HepG2 (cell line): ENCODE data around the gene NBPF1. TPM values are rescaled to one million over a fixed set of nuclear protein-coding genes. Genes with fewer than 3 reads are reported as not detected.

Experiments used
- HHEX ChIP-seq: IDR thresholded peaks from 2 replicates; pipeline ENCODE4 v1.6.1; 2016; ENCODE audit warnings: control low read depth
- HNRNPK ChIP-seq: fragments of 200-400 bp; formaldehyde crosslinking; IDR thresholded peaks from 2 replicates; pipeline ENCODE4 v1.6.1; 2018; ENCODE audit warnings: low read length, low read depth, moderate library complexity, mild to moderate bottlenecking; ENCODE audit not compliant: poor library complexity, severe bottlenecking
- JUN ChIP-seq: sonication (generic); formaldehyde crosslinking; IDR thresholded peaks from 2 replicates; pipeline ENCODE4 v1.4.0; 2020; ENCODE audit warnings: mild to moderate bottlenecking, missing genetic modification reagents
- PBX3 ChIP-seq: sonication (generic); formaldehyde crosslinking; IDR thresholded peaks from 2 replicates; pipeline ENCODE4 v1.8.1; 2023; ENCODE audit warnings: missing genetic modification reagents, inconsistent platforms, borderline replicate concordance
- PHF21A ChIP-seq: sonication (generic); formaldehyde crosslinking; IDR thresholded peaks from 2 replicates; pipeline ENCODE4 v1.5.0; 2020; ENCODE audit warnings: mild to moderate bottlenecking, missing genetic modification reagents
- PRDM10 ChIP-seq: sonication (generic); formaldehyde crosslinking; IDR thresholded peaks from 2 replicates; pipeline ENCODE4 v1.4.0; 2020; ENCODE audit warnings: low read depth, missing genetic modification reagents
- SCMH1 ChIP-seq: sonication (generic); formaldehyde crosslinking; IDR thresholded peaks from 2 replicates; pipeline ENCODE4 v1.9.0; 2021; ENCODE audit warnings: missing genetic modification reagents, mild to moderate bottlenecking, borderline replicate concordance
- SMC3 ChIP-seq: IDR thresholded peaks from 2 replicates; pipeline ENCODE4 v1.6.1; 2011; ENCODE audit warnings: low read length, improper control_type of control experiment
- TEAD3 ChIP-seq: optimal IDR thresholded peaks from 2 replicates; pipeline ENCODE3; 2016; ENCODE audit warnings: borderline replicate concordance
- XRCC5 ChIP-seq: fragments of 200-400 bp; formaldehyde crosslinking; optimal IDR thresholded peaks from 2 replicates; pipeline ENCODE3; 2017; ENCODE audit warnings: mild to moderate bottlenecking, low read length
- ZFP36L1 ChIP-seq: sonication (generic); formaldehyde crosslinking; IDR thresholded peaks from 2 replicates; pipeline ENCODE4 v1.8.0; 2022; ENCODE audit warnings: mild to moderate bottlenecking, missing genetic modification reagents, moderate library complexity
- ZNF234 ChIP-seq: sonication (generic); formaldehyde crosslinking; conservative IDR thresholded peaks from 2 replicates; pipeline ENCODE4 v1.5.1; 2020; ENCODE audit warnings: mild to moderate bottlenecking, missing genetic modification reagents
- ZNF468 ChIP-seq: sonication (generic); formaldehyde crosslinking; IDR thresholded peaks from 2 replicates; pipeline ENCODE4 v1.8.0; 2022; ENCODE audit warnings: mild to moderate bottlenecking, moderate library complexity, missing genetic modification reagents
- ZNF766 ChIP-seq: sonication (generic); formaldehyde crosslinking; IDR thresholded peaks from 2 replicates; pipeline ENCODE4 v1.5.0; 2020; ENCODE audit warnings: missing genetic modification reagents, borderline replicate concordance
- ZNF775 ChIP-seq: sonication (generic); formaldehyde crosslinking; IDR thresholded peaks from 2 replicates; pipeline ENCODE4 v1.4.0; 2020; ENCODE audit warnings: missing genetic modification reagents, mild to moderate bottlenecking, moderate library complexity, borderline replicate concordance
- ZNF776 ChIP-seq: sonication (generic); formaldehyde crosslinking; IDR thresholded peaks from 2 replicates; pipeline ENCODE4 v1.4.0; 2020; ENCODE audit warnings: mild to moderate bottlenecking, missing genetic modification reagents
- ZNF878 ChIP-seq: sonication (generic); formaldehyde crosslinking; IDR thresholded peaks from 2 replicates; pipeline ENCODE4 v1.8.1; 2023; ENCODE audit warnings: mild to moderate bottlenecking, missing genetic modification reagents, moderate library complexity
- polyA plus RNA-seq, 8 experiments: library from polyadenylated mRNA; depleted of rRNA in 3 of 8; stranded (reverse) in 7 of 8; unstranded in 1 of 8; fragments of >200 nt; fragmentation: Illumina TruSeq in 4 of 8; extraction: Trizol in 4 of 8; gene quantifications; 2 replicates each; pipeline versions ENCODE4 v1.2.1 to v1.2.3, GENCODE V29; 2011 to 2016; ENCODE audit warnings: low read depth in 4 of 8, missing spikeins in 1 of 8, mixed read lengths in 1 of 8; ENCODE audit not compliant: insufficient read depth in 1 of 8
- total RNA-seq, 5 experiments: library from RNA; depleted of rRNA; stranded (reverse); fragments of >200 nt; fragmentation: Illumina TruSeq; extraction: Trizol; gene quantifications; 2 replicates each; pipeline ENCODE4 v1.2.3, GENCODE V29; 2016; ENCODE audit warnings: low read depth in 1 of 5
- TF ChIP-seq, protein P1 (sequence below): sonication (generic); formaldehyde crosslinking; IDR thresholded peaks from 2 replicates; pipeline ENCODE4 v1.9.0; 2021; ENCODE audit warnings: missing genetic modification reagents, mild to moderate bottlenecking, borderline replicate concordance
- TF ChIP-seq, protein P2 (sequence below): sonication (generic); formaldehyde crosslinking; IDR thresholded peaks from 2 replicates; pipeline ENCODE4 v1.4.0; 2020; ENCODE audit warnings: missing genetic modification reagents
- TF ChIP-seq, protein P3 (sequence below), 2 experiments: sonication (generic) in 1 of 2; formaldehyde crosslinking in 1 of 2; IDR thresholded peaks; 2 replicates each; pipeline versions ENCODE4 v1.5.1 to v1.6.1; 2011 to 2020; ENCODE audit warnings: borderline replicate concordance in 1 of 2, low read depth in 1 of 2, low read length in 1 of 2, mild to moderate bottlenecking in 1 of 2, missing genetic modification reagents in 1 of 2, moderate library complexity in 1 of 2

Gene NBPF1
- total and polyA plus RNA-seq, 2 of the 13 experiments (the other 11 are each of a cell fraction or from before 2014, with no cell fraction given), result 30.3 to 35.6 TPM

DNA sequence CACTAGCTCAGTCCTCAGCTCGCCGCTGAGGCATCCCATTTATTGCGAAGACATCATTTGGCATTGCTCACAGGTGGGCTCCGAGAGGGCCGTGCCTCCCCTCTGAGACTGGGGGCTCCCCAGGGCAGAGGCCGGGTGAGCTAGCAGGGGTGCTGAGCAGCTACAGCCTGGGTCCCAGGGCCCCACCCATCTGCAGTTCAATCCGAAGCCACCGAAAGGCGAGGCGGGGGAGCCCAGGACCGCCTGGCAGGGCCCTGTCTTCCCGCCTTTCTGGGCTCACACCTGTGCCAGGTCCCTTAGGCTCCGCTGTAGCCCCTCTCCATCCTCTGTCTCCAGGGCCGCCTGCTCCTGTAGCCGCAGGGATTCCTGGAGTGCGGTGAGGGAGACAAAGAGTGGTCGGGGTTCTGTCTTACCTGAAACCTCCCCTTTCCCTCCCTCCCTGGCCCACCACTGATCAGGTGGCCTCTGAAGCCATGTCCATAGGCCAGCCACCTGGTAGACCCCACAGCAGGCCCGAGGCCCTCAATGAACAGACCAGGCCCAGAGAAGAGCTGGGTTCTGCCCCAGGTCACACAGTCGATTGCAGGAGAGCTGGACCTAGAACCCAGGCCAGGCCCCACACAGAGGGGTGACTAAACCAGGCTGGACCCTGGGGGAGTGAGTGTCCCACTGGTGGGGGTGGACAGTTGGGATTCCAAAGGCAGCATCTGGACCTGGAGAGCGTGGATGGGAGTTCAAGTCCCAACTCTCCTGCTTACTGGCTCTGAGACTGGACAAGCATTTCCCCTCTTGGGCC is 18.1 kb upstream of the NBPF1 start (continued):
- TF ChIP-seq PRDM10 (CRISPR knock-in tag), result no peak
- no peak for TF ChIP-seq ZNF468 (CRISPR knock-in tag)
- TF ChIP-seq PHF21A (CRISPR knock-in tag), result no peak
- TF ChIP-seq ZNF234 (CRISPR knock-in tag), result no peak
- TF ChIP-seq HNRNPK, result no peak
- TF ChIP-seq, protein P1, sequence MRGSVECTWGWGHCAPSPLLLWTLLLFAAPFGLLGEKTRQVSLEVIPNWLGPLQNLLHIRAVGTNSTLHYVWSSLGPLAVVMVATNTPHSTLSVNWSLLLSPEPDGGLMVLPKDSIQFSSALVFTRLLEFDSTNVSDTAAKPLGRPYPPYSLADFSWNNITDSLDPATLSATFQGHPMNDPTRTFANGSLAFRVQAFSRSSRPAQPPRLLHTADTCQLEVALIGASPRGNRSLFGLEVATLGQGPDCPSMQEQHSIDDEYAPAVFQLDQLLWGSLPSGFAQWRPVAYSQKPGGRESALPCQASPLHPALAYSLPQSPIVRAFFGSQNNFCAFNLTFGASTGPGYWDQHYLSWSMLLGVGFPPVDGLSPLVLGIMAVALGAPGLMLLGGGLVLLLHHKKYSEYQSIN (CRISPR knock-in tag), result no peak
- TF ChIP-seq, protein P2, sequence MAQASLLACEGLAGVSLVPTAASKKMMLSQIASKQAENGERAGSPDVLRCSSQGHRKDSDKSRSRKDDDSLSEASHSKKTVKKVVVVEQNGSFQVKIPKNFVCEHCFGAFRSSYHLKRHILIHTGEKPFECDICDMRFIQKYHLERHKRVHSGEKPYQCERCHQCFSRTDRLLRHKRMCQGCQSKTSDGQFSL, result no peak
- no peak for TF ChIP-seq ZFP36L1 (CRISPR knock-in tag)
- no peak for TF ChIP-seq ZNF878 (CRISPR knock-in tag)
- TF ChIP-seq, protein P3, sequence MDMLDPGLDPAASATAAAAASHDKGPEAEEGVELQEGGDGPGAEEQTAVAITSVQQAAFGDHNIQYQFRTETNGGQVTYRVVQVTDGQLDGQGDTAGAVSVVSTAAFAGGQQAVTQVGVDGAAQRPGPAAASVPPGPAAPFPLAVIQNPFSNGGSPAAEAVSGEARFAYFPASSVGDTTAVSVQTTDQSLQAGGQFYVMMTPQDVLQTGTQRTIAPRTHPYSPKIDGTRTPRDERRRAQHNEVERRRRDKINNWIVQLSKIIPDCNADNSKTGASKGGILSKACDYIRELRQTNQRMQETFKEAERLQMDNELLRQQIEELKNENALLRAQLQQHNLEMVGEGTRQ (IDR thresholded peaks at IDR 0.05; ENCODE audit: low read depth, low read length), result no peak
- TF ChIP-seq, protein P3 (CRISPR knock-in tag; IDR thresholded peaks at IDR 0.05; ENCODE audit: borderline replicate concordance), result no peak
- no peak for TF ChIP-seq HHEX (CRISPR knock-in tag)
- no peak for TF ChIP-seq TEAD3 (CRISPR knock-in tag)
- no peak for TF ChIP-seq SMC3
- TF ChIP-seq ZNF766 (CRISPR knock-in tag), result no peak
- TF ChIP-seq ZNF775, result no peak
- TF ChIP-seq XRCC5, result no peak
- TF ChIP-seq JUN, result no peak
- no peak for TF ChIP-seq PBX3 (CRISPR knock-in tag)
- TF ChIP-seq SCMH1 (CRISPR knock-in tag), result no peak
- 0 out of 2 replicates have a peak, but pooled peaks have one; percentile 3 for TF ChIP-seq ZNF776 (CRISPR knock-in tag)
